HG02610 (cell line): Measurements from ENCODE around the gene ASXL3.

Experiments
- ATAC-seq: cut with Tn5 transposase; IDR thresholded peaks from one replicate; pipeline ENCODE4 v1.9.1; 2021; ENCODE audit warnings: mild to moderate bottlenecking, moderate library complexity; ENCODE audit not compliant: unreplicated experiment

Gene ASXL3

GRCh38 chr18:33712719-33713118 lies 134.7 kb downstream of the ASXL3 start:
- no peak for ATAC-seq

GRCh38 chr18:33716061-33716683 lies 138.2 kb downstream of the ASXL3 start:
- peak; percentile 45 for ATAC-seq

GRCh38 chr18:33717339-33717738 lies 139.3 kb downstream of the ASXL3 start:
- no peak for ATAC-seq

DNA sequence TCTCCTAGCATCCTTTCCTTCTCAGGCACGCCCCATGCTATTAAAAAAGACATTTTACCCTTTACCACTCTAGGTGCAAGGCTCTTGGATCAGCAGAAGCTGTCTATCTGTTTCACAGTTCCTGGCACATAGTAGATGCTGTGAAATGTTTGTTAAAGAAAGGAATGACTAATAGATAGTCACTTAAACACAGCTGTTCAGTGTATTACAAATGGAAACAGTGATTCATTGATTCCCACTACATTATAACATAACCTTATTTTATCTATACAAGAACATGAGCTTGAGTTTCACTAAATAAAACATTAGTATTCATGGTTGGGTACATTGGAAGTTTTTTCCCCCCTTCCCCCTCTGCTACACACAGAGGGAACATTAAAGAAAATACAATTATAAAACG lies 142.1 kb downstream of the ASXL3 start:
- ATAC-seq = no peak

GRCh38 chr18:33729556-33729955 lies 151.5 kb downstream of the ASXL3 start:
- ATAC-seq = peak; percentile 92

GRCh38 chr18:33733376-33733775 lies 155.4 kb downstream of the ASXL3 start:
- ATAC-seq = no peak

- no peak for ATAC-seq
These were observed 157.4 kb downstream of the ASXL3 start for GRCh38 chr18:33735428-33735827.

DNA sequence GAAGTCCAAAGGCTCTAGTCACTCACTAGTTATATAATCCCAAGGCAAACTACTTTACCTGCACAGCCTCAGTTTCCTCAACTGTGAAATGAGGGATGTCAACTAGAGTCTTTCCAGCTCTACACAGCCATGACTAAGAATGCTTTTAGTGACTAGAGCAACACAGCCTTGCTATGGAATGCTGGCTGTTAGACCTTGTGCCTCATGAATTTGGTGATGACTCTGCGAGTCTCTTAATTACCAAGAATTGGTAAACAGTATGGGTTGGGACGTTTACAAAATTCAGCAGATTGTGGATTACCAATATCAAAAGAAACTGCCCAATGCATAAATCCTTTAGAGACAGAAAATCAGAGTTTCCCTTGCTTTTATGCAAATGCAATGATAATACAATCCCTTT lies 163.7 kb downstream of the ASXL3 start:
- ATAC-seq = no peak

- ATAC-seq = no peak
These were observed 166.1 kb downstream of the ASXL3 start for GRCh38 chr18:33744032-33744697.

DNA sequence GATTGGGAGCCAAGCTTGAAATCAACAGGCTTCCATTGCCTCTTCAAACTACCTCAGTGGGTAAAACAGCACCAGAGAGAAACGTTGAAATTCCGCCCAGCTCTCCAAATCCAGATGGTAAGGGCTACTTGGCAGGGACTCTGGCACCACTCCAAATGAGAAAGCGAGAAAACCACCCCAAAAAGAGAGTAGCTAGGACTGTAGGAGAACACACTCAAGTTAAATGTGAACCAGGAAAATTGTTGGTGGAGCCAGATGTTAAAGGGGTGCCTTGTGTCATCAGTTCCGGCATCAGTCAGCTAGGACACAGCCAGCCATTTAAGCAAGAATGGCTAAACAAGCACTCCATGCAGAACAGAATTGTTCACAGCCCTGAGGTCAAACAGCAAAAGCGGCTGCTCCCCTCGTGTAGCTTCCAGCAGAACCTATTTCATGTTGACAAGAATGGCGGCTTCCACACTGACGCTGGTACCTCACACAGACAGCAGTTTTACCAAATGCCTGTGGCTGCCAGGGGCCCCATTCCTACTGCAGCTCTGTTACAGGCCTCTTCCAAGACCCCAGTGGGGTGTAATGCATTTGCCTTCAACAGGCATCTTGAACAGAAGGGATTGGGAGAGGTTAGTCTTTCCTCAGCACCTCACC lies 167.3 kb downstream of the ASXL3 start:
- no peak for ATAC-seq

GRCh38 chr18:33745871-33746545 lies 168.0 kb downstream of the ASXL3 start:
- ATAC-seq = no peak

DNA sequence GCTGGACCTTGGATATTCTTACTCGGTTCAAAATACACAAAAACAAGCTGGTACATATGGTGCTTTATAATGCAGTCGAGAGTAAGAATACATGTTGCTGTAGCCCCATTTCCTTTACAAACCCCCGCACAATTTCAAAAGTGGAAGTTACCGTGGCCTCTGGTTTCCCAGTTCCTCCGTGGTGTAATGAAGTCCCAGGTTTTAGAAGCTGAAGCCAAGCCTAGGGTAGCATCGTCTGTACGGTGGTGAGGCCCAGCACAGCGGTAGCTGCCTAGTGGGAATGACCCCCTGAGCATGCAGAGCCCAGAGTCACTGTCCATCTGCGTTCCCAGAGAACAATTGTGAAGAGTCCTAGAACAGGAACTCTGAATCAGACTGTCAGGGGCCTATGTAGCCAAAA lies 171.8 kb downstream of the ASXL3 start:
- ATAC-seq = no peak

- ATAC-seq = no peak
These were observed 172.3 kb downstream of the ASXL3 start for GRCh38 chr18:33750366-33750765.

- no peak for ATAC-seq
These were observed 173.7 kb downstream of the ASXL3 start for GRCh38 chr18:33751613-33752221.

- no peak for ATAC-seq
These were observed 177.4 kb downstream of the ASXL3 start for GRCh38 chr18:33755391-33755790.

- ATAC-seq = no peak
These were observed 178.0 kb downstream of the ASXL3 start for GRCh38 chr18:33755931-33756560.

- ATAC-seq = no peak
These were observed 179.0 kb downstream of the ASXL3 start for GRCh38 chr18:33757037-33757436.

- no peak for ATAC-seq
These were observed 183.3 kb downstream of the ASXL3 start for GRCh38 chr18:33761363-33761762.

- ATAC-seq = no peak
These were observed 203.4 kb downstream of the ASXL3 start for GRCh38 chr18:33781429-33781828.
